DOHH2 (cell line): ENCODE data around the gene HTATSF1.

Source experiments
- EZH2phosphoT487 ChIP-seq: fragments of 200-600 bp; sonication (generic); IDR thresholded peaks from 2 replicates; pipeline ENCODE4 v1.6.1; 2017; ENCODE audit warnings: borderline replicate concordance, mild to moderate bottlenecking, antibody characterized with exemption, low read length, moderate library complexity, mixed read lengths
- TF ChIP-seq, protein P1 (sequence below): fragments of 200-600 bp; sonication (generic); IDR thresholded peaks from one replicate; pipeline ENCODE4 v1.5.1; 2014; ENCODE audit warnings: antibody characterized with exemption, mild to moderate bottlenecking, low read depth, low read length; ENCODE audit not compliant: poor library complexity, severe bottlenecking

DNA sequence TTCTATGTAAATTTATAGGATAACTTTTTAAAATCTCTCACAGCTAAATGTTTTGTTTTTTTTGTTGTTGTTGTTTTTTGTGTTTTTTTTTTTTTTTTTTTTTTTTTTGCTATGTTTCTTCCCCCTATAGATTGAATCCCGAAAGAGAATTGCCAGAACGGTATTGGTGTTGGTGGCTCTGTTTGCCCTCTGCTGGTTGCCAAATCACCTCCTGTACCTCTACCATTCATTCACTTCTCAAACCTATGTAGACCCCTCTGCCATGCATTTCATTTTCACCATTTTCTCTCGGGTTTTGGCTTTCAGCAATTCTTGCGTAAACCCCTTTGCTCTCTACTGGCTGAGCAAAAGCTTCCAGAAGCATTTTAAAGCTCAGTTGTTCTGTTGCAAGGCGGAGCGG is 5.6 kb upstream of the HTATSF1 start:
- TF ChIP-seq, protein P1, sequence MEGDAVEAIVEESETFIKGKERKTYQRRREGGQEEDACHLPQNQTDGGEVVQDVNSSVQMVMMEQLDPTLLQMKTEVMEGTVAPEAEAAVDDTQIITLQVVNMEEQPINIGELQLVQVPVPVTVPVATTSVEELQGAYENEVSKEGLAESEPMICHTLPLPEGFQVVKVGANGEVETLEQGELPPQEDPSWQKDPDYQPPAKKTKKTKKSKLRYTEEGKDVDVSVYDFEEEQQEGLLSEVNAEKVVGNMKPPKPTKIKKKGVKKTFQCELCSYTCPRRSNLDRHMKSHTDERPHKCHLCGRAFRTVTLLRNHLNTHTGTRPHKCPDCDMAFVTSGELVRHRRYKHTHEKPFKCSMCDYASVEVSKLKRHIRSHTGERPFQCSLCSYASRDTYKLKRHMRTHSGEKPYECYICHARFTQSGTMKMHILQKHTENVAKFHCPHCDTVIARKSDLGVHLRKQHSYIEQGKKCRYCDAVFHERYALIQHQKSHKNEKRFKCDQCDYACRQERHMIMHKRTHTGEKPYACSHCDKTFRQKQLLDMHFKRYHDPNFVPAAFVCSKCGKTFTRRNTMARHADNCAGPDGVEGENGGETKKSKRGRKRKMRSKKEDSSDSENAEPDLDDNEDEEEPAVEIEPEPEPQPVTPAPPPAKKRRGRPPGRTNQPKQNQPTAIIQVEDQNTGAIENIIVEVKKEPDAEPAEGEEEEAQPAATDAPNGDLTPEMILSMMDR = no peak
- no peak for TF ChIP-seq EZH2phosphoT487
